ENCODE results near the gene ABAT.

ABAT gene

GRCh38 chr16:8674413-8675022 lies at the start of gene ABAT:
ABAT (plus strand) TSS chr16:8674617; CDS start chr16:8735740, 61,123 bp downstream.
- peak within 1 kb of the TSS; percentile 89 for H3K4me3 Mint-ChIP-seq
- peaks cover 16% of the 10 kb centered on the region for H3K4me1 Mint-ChIP-seq
- H3K36me3 Mint-ChIP-seq: peaks cover 6% of the 10 kb centered on the region
- H3K9me3 Mint-ChIP-seq: no peaks in the 10 kb centered on the region
- ATAC-seq (peak; percentile 99), DNase-seq (ENCODE audit: low spot score in 2 of 2) (peak; percentile 85 to 92)
- peak within 1 kb of the TSS; percentile 77 for H3K27ac Mint-ChIP-seq

- ATAC-seq: no peak
- Mint-ChIP-seq H3K4me3 (no peak overlapping the region), H3K4me1 (peaks cover 48% of the 10 kb centered on the region)
Observed at GRCh38 chr16:8625491-8626087, 48.8 kb upstream of the ABAT start.

GRCh38 chr16:8626946-8627345 lies 47.5 kb upstream of the ABAT start:
- DNase-seq (ENCODE audit: low spot score in 2 of 2) (no peak), ATAC-seq (no peak)
- Mint-ChIP-seq H3K9me3 (no peaks in the 10 kb centered on the region), H3K27ac (no peak overlapping the region), H3K4me1 (peaks cover 46% of the 10 kb centered on the region), H3K36me3 (peaks cover 84% of the 10 kb centered on the region), H3K4me3 (no peak overlapping the region)

More at GRCh38 chr16:8625491-8626087, 48.8 kb upstream of the ABAT start:
- H3K9me3 Mint-ChIP-seq: no peaks in the 10 kb centered on the region
- peaks cover 76% of the 10 kb centered on the region for H3K36me3 Mint-ChIP-seq
- no peak for DNase-seq (ENCODE audit: low spot score in 2 of 2)
- H3K27ac Mint-ChIP-seq: no peak overlapping the region

GRCh38 chr16:8627456-8627855 lies 47.0 kb upstream of the ABAT start:
- DNase-seq (ENCODE audit: low spot score in 2 of 2) (no peak), ATAC-seq (no peak)
- Mint-ChIP-seq H3K4me3 (no peak overlapping the region), H3K9me3 (no peaks in the 10 kb centered on the region), H3K4me1 (peaks cover 41% of the 10 kb centered on the region), H3K27ac (no peak overlapping the region), H3K36me3 (peaks cover 90% of the 10 kb centered on the region)

- peak overlapping the region; percentile 63 for H3K27ac Mint-ChIP-seq
- no peak overlapping the region for H3K4me3 Mint-ChIP-seq
- H3K4me1 Mint-ChIP-seq: peaks cover 38% of the 10 kb centered on the region
- H3K9me3 Mint-ChIP-seq: no peaks in the 10 kb centered on the region
- peaks cover 100% of the 10 kb centered on the region for H3K36me3 Mint-ChIP-seq
- ATAC-seq: no peak
- DNase-seq (ENCODE audit: low spot score in 2 of 2): no peak
Observed at GRCh38 chr16:8628981-8629725, 45.3 kb upstream of the ABAT start.

- ATAC-seq (no peak), DNase-seq (ENCODE audit: low spot score in 2 of 2) (no peak)
- H3K4me3 Mint-ChIP-seq: no peak overlapping the region
- H3K4me1 Mint-ChIP-seq: peaks cover 28% of the 10 kb centered on the region
- no peaks in the 10 kb centered on the region for H3K9me3 Mint-ChIP-seq
- no peak overlapping the region for H3K27ac Mint-ChIP-seq
- peaks cover 97% of the 10 kb centered on the region for H3K36me3 Mint-ChIP-seq
Observed at GRCh38 chr16:8630255-8630953, 44.0 kb upstream of the ABAT start.

- H3K36me3 Mint-ChIP-seq: peaks cover 97% of the 10 kb centered on the region
- H3K4me3 Mint-ChIP-seq: no peak overlapping the region
- peaks cover 31% of the 10 kb centered on the region for H3K4me1 Mint-ChIP-seq
- DNase-seq (ENCODE audit: low spot score in 2 of 2): no peak
- no peak for ATAC-seq
- H3K9me3 Mint-ChIP-seq: no peaks in the 10 kb centered on the region
- H3K27ac Mint-ChIP-seq: no peak overlapping the region
Observed at GRCh38 chr16:8631373-8631772, 43.0 kb upstream of the ABAT start.

GRCh38 chr16:8631818-8632465 lies 42.5 kb upstream of the ABAT start:
- Mint-ChIP-seq H3K27ac (peak overlapping the region; percentile 85), H3K36me3 (peaks cover 97% of the 10 kb centered on the region), H3K9me3 (no peaks in the 10 kb centered on the region), H3K4me3 (no peak overlapping the region), H3K4me1 (peaks cover 31% of the 10 kb centered on the region)
- no peak for DNase-seq (ENCODE audit: low spot score in 2 of 2)
- no peak for ATAC-seq

- Mint-ChIP-seq H3K36me3 (peaks cover 97% of the 10 kb centered on the region), H3K4me1 (peaks cover 28% of the 10 kb centered on the region), H3K9me3 (no peaks in the 10 kb centered on the region), H3K4me3 (no peak overlapping the region), H3K27ac (peak overlapping the region; percentile 85)
- ATAC-seq (no peak), DNase-seq (ENCODE audit: low spot score in 2 of 2) (no peak)
Observed at GRCh38 chr16:8632675-8633182, 41.7 kb upstream of the ABAT start.

GRCh38 chr16:8634991-8635736 lies 39.3 kb upstream of the ABAT start:
- Mint-ChIP-seq H3K4me3 (no peak overlapping the region), H3K27ac (no peak overlapping the region), H3K36me3 (peaks cover 97% of the 10 kb centered on the region), H3K9me3 (no peaks in the 10 kb centered on the region), H3K4me1 (peaks cover 11% of the 10 kb centered on the region)
- ATAC-seq: no peak
- no peak for DNase-seq (ENCODE audit: low spot score in 2 of 2)

GRCh38 chr16:8639694-8640093 lies 34.7 kb upstream of the ABAT start:
- no peak for DNase-seq (ENCODE audit: low spot score in 2 of 2)
- ATAC-seq: no peak
- H3K27ac Mint-ChIP-seq: no peak overlapping the region
- H3K9me3 Mint-ChIP-seq: no peaks in the 10 kb centered on the region
- H3K36me3 Mint-ChIP-seq: peaks cover 92% of the 10 kb centered on the region
- H3K4me3 Mint-ChIP-seq: no peak overlapping the region
- H3K4me1 Mint-ChIP-seq: peaks cover 8% of the 10 kb centered on the region

GRCh38 chr16:8641671-8642070 lies 32.7 kb upstream of the ABAT start:
- Mint-ChIP-seq H3K4me1 (peaks cover 14% of the 10 kb centered on the region), H3K4me3 (no peak overlapping the region), H3K27ac (no peak overlapping the region)

GRCh38 chr16:8642146-8642545 lies 32.3 kb upstream of the ABAT start:
- Mint-ChIP-seq H3K36me3 (peaks cover 92% of the 10 kb centered on the region), H3K9me3 (no peaks in the 10 kb centered on the region), H3K4me3 (no peak overlapping the region), H3K4me1 (peaks cover 13% of the 10 kb centered on the region), H3K27ac (peak overlapping the region; percentile 90)
- no peak for DNase-seq (ENCODE audit: low spot score in 2 of 2)
- ATAC-seq: no peak

More at GRCh38 chr16:8641671-8642070, 32.7 kb upstream of the ABAT start:
- DNase-seq (ENCODE audit: low spot score in 2 of 2) (no peak), ATAC-seq (no peak)
- peaks cover 92% of the 10 kb centered on the region for H3K36me3 Mint-ChIP-seq
- no peaks in the 10 kb centered on the region for H3K9me3 Mint-ChIP-seq
